ENCODE data around the gene LDAH.

GRCh38 chr2:20652673-20653575 is 170.0 kb downstream of the LDAH start:
- no peak for TF ChIP-seq CTCF (IDR thresholded peaks at IDR 0.05; ENCODE audit: borderline replicate concordance, extremely low read depth, low read length, poor library complexity, severe bottlenecking)
- no peak for TF ChIP-seq EZH2 (IDR thresholded peaks at IDR 0.05; ENCODE audit: borderline replicate concordance, low read depth, low read length, severe bottlenecking)

All from DND-41 (cell line).